ENCODE measurements around the gene PDILT.
"Not testable (repeated sequence)": the region's sequence is repeated elsewhere in the genome, so short reads cannot be mapped to it uniquely, and the experiment has no call there.

DNA sequence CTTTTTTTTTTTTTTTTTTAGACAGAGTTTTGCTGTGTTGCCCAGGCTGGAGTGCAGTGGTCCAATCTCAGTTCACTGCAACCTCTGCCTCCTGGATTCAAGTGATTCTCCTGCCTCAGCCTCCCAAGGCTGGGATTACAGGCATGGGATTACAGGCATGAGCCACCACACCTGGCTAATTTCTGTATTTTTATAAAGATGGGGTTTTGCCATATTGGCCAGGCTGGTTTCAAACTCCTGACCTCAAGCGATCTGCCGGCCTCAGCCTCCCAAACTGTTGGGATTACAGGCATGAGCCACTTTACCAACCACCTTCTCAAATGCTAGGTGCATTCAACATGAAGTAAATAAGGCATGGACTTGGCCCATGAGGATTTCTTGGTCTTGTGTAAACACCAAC is 83.5 kb downstream of the PDILT start:
- TF ChIP-seq, protein P1, sequence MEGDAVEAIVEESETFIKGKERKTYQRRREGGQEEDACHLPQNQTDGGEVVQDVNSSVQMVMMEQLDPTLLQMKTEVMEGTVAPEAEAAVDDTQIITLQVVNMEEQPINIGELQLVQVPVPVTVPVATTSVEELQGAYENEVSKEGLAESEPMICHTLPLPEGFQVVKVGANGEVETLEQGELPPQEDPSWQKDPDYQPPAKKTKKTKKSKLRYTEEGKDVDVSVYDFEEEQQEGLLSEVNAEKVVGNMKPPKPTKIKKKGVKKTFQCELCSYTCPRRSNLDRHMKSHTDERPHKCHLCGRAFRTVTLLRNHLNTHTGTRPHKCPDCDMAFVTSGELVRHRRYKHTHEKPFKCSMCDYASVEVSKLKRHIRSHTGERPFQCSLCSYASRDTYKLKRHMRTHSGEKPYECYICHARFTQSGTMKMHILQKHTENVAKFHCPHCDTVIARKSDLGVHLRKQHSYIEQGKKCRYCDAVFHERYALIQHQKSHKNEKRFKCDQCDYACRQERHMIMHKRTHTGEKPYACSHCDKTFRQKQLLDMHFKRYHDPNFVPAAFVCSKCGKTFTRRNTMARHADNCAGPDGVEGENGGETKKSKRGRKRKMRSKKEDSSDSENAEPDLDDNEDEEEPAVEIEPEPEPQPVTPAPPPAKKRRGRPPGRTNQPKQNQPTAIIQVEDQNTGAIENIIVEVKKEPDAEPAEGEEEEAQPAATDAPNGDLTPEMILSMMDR (IDR thresholded peaks at IDR 0.05): not testable (repeated sequence)
- TF ChIP-seq POLR2A (IDR thresholded peaks at IDR 0.05): not testable (repeated sequence)
